ENCODE measurements around the gene HIPK4.

DNA sequence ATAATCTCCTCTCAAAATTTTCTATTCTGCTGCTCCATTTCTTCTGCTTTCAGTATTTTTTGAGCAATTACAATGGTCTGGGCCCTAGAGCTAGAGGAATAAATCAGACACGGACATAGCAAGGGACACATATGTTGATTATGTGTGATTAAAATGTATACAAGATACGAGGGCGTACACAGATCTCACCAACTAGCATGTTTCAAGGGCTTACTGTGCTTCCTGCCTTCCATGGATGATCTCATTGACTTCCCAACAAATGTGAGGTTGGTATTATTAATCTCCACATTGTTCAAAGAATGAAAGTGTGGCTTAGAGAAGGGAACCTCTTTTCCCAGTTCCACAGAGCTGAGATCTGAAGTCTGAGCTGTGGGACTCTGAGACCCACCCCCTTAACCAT is 32.3 kb downstream of the HIPK4 start:
- TF ChIP-seq, protein P1, sequence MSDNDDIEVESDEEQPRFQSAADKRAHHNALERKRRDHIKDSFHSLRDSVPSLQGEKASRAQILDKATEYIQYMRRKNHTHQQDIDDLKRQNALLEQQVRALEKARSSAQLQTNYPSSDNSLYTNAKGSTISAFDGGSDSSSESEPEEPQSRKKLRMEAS (IDR thresholded peaks at IDR 0.05), result no peak
- no peak for TF ChIP-seq SMC3 (IDR thresholded peaks at IDR 0.05)
- TF ChIP-seq POLR2A (IDR thresholded peaks at IDR 0.05; ENCODE audit: low read length), result no peak
- TF ChIP-seq MAZ (IDR thresholded peaks at IDR 0.05; ENCODE audit: borderline replicate concordance, low read depth, low read length), result no peak
- TF ChIP-seq CHD2 (IDR thresholded peaks at IDR 0.05; ENCODE audit: low read length, partially characterized antibody), result no peak
